ENCODE results near the gene GPR55. TPM values are rescaled to one million over a fixed set of nuclear protein-coding genes. Genes with fewer than 3 reads are reported as not detected.

GPR55 gene
- total RNA-seq, 1 experiment from 2014 or later = not detected

- H2BK12ac ChIP-seq (ENCODE audit: insufficient read length, low read depth, low read length) = no peak overlapping the region
- peak; percentile 39 for DNase-seq
Measured at GRCh38 chr2:230913406-230914143, 11.5 kb downstream of the GPR55 start.

More at GRCh38 chr2:230913406-230914143, 11.5 kb downstream of the GPR55 start:
- Histone ChIP-seq H4K20me1 (ENCODE audit: control insufficient read depth, insufficient read depth, insufficient read length) (no peaks in the 10 kb centered on the region), H3K56ac (ENCODE audit: insufficient read length, low read depth, low read length) (no peak overlapping the region), H3K27ac (ENCODE audit: insufficient read length, low read depth, low read length) (no peak overlapping the region), H3K23ac (ENCODE audit: insufficient read length, low read depth, low read length) (no peak overlapping the region), H2AFZ (ENCODE audit: low read length) (no peak overlapping the region), H3K4me1 (ENCODE audit: insufficient read depth, low read length) (no peaks in the 10 kb centered on the region; the same call in 1 of the 2 replicates), H3K79me2 (ENCODE audit: insufficient read depth, low read length) (no peaks in the 10 kb centered on the region), H2BK15ac (ENCODE audit: low read depth, low read length) (no peak overlapping the region), H3T11ph (ENCODE audit: low read length) (no peak overlapping the region), H3K18ac (ENCODE audit: insufficient read length, low read depth, low read length) (no peak overlapping the region), H2BK5ac (ENCODE audit: insufficient read length, low read length) (no peak overlapping the region), H3K9me3 (ENCODE audit: control insufficient read depth, low read depth, low read length) (no peaks in the 10 kb centered on the region), H2AK5ac (ENCODE audit: insufficient read length, low read length) (no peak overlapping the region), H3K27me3 (ENCODE audit: insufficient read depth, low read length) (no peaks in the 10 kb centered on the region), H2BK20ac (ENCODE audit: low read depth, low read length, poor library complexity, severe bottlenecking) (no peak overlapping the region), H3K9ac (ENCODE audit: extremely low read depth, insufficient read length, low read length) (no peak overlapping the region), H4K5ac (ENCODE audit: insufficient read length, low read depth, low read length) (no peak overlapping the region), H2BK120ac (ENCODE audit: low read depth, low read length, poor library complexity, severe bottlenecking) (no peak overlapping the region), H4K8ac (replicated peaks; ENCODE audit: insufficient read length, low read depth, low read length) (no peak overlapping the region), H3K14ac (ENCODE audit: insufficient read depth, low read length) (no peak overlapping the region), H3K4ac (ENCODE audit: low read depth, low read length) (no peak overlapping the region), H3K23me2 (ENCODE audit: insufficient read length, low read depth, low read length, poor library complexity, severe bottlenecking) (no peaks in the 10 kb centered on the region), H3K4me2 (ENCODE audit: insufficient read depth, insufficient read length, low read length) (no peak overlapping the region), H3K79me1 (ENCODE audit: insufficient read depth, low read depth, low read length, poor library complexity, severe bottlenecking) (no peaks in the 10 kb centered on the region), H4K91ac (ENCODE audit: insufficient read length, low read depth, low read length) (no peak overlapping the region)
- H3K27me3 Mint-ChIP-seq (ENCODE audit: low read depth) = peaks cover 20% of the 10 kb centered on the region
- TF ChIP-seq, protein P1, sequence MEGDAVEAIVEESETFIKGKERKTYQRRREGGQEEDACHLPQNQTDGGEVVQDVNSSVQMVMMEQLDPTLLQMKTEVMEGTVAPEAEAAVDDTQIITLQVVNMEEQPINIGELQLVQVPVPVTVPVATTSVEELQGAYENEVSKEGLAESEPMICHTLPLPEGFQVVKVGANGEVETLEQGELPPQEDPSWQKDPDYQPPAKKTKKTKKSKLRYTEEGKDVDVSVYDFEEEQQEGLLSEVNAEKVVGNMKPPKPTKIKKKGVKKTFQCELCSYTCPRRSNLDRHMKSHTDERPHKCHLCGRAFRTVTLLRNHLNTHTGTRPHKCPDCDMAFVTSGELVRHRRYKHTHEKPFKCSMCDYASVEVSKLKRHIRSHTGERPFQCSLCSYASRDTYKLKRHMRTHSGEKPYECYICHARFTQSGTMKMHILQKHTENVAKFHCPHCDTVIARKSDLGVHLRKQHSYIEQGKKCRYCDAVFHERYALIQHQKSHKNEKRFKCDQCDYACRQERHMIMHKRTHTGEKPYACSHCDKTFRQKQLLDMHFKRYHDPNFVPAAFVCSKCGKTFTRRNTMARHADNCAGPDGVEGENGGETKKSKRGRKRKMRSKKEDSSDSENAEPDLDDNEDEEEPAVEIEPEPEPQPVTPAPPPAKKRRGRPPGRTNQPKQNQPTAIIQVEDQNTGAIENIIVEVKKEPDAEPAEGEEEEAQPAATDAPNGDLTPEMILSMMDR (conservative IDR thresholded peaks at IDR 0.05) = peak; percentile 79
- no peaks in the 10 kb centered on the region for H3K36me3 Mint-ChIP-seq (ENCODE audit: insufficient read depth in 1 of 3, low read depth in 3 of 3)
- H3K27ac Mint-ChIP-seq = no peak overlapping the region
- H3K4me1 Mint-ChIP-seq = peaks cover 8 to 15% of the 10 kb centered on the region in 2 experiments
- H3K9me3 Mint-ChIP-seq = no peaks in the 10 kb centered on the region
- WGBS (ENCODE audit: extremely low coverage, insufficient read length, low lambda C conversion rate) = no CpG with 5 or more reads among the region's 5 CpGs
- no peak overlapping the region for H3K4me3 Mint-ChIP-seq
